Stimulated activated naive CD8-positive, alpha-beta T cell treated with anti-CD3 and anti-CD28 coated beads, Interleukin-15, Interleukin-2, amounts not matched to agents 100 U/mL and 50 U/mL, for 24 hours (primary cell): ENCODE measurements around the gene DSCAML1.
"Not testable (repeated sequence)": the region's sequence is repeated elsewhere in the genome, so short reads cannot be mapped to it uniquely, and the experiment has no call there.

Experiments used
- ATAC-seq: fragments of 150-1000 bp; cut with Tn5 transposase; one replicate; pipeline ENCODE4 v1.10.0; 2021
- DNase-seq: peaks from one replicate; pipeline ENCODE4 v3.0.0; 2021

The DSCAML1 gene

DNA sequence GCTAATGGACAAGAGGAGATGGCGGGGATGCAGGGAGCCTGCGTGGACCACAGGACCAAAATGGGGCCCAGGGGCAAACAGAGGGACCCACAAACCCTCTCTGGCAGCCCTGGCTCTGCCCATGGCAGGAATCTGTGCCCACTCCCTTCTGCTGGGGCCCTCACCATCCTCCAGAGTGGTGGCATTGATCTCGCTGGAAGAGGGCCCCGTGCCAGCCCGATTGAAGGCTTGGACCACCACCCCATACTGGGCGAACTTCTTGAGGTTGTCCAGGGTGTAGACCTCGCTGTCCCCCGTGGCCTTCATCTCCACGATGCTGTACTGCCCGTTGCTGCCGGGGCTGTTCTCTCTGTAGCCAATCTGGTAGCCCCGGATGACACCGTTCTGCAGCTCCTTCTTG lies 332.2 kb downstream of the DSCAML1 start:
- DNase-seq: no peak
- no peak for ATAC-seq

DNA sequence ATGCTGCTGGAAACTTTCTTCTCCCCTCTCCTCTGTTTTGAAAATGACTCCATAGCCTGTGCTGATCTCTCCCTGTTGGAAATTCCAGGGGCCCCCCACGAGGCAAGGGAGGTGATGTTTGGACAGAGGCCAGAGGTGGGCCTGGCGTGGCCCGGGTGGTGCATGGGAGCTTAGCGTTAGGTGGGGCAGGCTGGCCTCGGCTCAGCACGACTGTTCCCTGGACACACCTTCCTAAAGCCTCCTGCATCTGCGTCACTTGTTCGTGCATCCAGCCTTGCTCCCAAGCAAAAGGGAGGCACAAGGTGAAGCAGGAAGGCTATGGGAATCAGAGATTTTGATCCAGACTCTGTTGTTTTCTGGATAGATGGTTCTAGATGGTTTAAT lies 334.2 kb downstream of the DSCAML1 start:
- ATAC-seq (no peak), DNase-seq (no peak)

DNA sequence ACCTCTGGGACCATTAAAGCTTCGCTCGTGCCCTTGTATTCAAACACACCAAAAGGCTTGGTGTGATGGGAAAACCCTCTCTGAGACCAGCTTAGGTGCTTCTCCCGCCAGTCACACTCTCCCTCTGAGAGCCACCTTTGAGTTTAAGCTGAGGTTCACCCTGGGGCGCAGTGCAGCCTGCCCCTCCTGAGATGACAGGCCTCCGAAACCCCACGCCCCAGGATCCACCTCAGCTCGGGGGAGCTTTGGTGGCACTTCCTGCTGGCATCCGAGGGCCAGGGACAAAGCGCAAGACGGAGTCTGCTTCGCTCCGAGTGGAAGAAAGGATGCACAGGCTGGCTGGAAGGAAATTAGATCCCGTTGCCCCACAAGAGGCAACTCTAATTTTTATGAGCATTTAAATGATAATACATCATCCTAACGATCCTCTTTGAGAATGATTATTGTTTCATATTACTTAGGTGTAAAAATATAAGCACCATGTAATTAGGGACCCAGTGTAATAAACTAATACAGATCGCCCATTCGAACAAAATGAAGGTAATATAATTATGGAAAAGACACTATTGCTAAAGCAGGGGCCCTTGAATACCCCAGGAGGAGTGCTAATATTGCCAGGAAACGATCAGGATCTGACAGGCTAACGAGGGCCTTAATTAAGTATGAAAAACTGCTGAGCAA lies 334.7 kb downstream of the DSCAML1 start:
- no peak for ATAC-seq
- DNase-seq: no peak

DNA sequence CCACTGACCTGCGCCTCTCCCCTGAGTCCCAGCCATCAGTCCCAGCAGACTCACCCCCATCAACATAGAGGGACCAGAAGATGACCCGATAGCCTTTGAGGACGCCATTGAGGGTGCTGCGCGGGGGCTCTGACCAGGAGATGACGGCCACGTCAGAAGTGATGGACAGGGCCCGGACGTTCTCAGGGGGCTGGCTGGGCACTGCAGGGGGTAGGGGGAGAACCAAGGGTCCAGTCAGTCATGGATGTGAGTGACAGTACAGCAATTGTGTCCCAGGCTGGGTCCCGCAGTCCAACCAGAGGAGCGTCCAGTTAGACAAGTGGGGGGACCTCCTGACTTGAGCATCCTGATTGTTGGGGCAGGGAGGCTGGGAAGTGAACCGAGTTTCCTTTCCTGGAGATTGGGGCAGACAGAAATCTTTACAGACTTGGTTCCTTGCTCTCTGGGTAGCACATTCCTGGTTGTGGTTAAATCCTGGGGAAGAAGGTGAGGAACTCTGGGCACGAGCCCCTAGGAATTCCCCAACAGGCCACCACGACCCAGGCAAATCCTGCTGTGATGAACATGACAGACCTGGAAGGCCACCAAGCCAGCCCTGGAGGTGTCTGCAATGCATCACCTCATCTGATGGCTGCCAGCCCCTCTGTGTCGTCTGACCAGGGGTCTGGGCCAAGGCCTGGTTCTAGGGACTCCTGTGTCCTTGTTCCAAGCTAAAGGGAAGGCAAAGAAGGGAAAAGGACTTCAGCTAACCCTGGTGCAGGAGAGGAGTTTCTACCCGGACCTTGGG lies 335.4 kb downstream of the DSCAML1 start:
- no peak for ATAC-seq
- DNase-seq: no peak

- no peak for DNase-seq
- no peak for ATAC-seq
Measured at GRCh38 chr11:117459979-117460300, 337.1 kb downstream of the DSCAML1 start.

DNA sequence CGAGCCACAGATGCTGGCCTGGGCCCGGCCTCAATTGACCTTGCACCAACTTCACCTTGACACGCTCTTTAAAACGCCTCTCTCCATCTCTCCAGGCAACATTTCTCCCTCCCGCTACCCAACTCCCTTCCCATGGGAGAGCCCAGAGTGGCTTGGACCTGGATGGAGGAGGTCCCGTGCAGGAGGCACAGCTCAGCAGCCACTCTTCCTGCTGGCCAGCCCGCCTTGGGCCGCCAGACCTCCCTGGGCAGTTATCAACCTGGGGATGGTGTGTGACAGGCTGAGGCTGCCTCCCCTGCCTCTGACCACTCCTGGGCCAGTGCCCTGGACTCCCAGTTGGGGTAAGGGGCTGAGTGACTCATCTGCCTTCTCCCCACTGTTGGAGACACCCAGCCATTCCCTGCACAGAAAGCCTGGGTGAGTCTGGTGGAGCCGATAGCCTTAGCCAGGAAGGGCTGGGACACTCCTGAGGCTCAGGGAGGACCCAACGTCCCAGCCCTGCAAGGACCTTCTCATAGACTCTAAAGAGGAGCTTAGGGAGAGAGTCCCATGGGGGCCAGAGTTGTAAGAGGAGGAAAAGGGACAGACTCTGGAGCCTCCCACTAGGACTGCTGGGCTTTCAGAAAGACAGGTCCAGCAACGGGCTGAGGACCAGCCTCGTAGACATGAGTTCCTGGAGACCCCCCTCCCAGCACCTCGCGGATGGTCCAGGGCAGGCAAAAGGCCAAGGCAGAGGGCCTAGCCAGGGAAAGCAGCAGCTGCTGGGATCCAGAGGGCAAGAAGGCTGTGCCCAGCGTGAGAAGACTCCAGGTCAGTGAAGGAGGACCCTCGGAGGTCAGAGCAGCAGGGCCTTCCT lies 337.7 kb downstream of the DSCAML1 start:
- ATAC-seq (no peak), DNase-seq (no peak)

- DNase-seq (peak; percentile 54), ATAC-seq (peak; percentile 59)
Measured at GRCh38 chr11:117458275-117459122, 338.5 kb downstream of the DSCAML1 start.

GRCh38 chr11:117457835-117458234 lies 339.2 kb downstream of the DSCAML1 start:
- DNase-seq (no peak), ATAC-seq (no peak)

GRCh38 chr11:117457031-117457785 lies 339.8 kb downstream of the DSCAML1 start:
- ATAC-seq: no peak
- no peak for DNase-seq

DNA sequence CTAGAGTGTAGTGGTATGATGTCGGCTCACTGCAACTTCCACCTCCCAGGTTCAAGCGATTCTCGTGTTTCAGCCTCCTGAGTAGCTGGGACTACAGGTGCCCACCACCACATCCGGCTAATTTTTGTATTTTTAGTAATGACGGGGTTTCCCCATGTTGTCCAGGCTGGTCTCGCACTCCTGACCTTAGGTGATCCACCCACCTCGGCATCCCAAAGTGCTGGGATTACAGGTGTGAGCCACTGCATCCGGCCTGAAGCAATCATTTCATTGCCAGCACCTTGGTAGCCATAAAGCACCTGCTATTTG lies 340.3 kb downstream of the DSCAML1 start:
- not testable (repeated sequence) for ATAC-seq

GRCh38 chr11:117456027-117456720 lies 340.8 kb downstream of the DSCAML1 start:
- DNase-seq (peak; percentile 19), ATAC-seq (peak; percentile 88)

More for the DNA sequence above, 340.3 kb downstream of the DSCAML1 start:
- DNase-seq: not testable (repeated sequence)

DNA sequence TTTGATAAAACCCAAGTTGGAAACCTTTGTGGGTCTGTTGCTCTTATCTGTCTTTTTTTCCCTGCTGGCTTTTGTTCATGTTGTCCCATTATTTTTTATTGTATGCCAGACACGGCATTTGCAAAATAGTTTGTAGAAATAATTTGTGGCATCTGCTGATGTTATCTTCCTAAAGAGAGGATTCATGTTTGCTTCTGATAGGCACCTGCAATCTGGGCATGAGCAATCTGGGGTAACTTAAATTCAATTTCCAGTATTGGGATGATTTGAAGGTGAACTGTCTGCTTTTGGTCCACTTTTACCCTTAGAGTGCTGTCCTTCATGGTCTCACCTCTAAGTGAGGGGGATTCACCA lies 342.5 kb downstream of the DSCAML1 start:
- ATAC-seq (no peak), DNase-seq (no peak)

- ATAC-seq (no peak), DNase-seq (no peak)
Measured at GRCh38 chr11:117453886-117454563, 343.0 kb downstream of the DSCAML1 start.

- no peak for ATAC-seq
- DNase-seq: no peak
Measured at GRCh38 chr11:117449111-117449693, 347.8 kb downstream of the DSCAML1 start.

DNA sequence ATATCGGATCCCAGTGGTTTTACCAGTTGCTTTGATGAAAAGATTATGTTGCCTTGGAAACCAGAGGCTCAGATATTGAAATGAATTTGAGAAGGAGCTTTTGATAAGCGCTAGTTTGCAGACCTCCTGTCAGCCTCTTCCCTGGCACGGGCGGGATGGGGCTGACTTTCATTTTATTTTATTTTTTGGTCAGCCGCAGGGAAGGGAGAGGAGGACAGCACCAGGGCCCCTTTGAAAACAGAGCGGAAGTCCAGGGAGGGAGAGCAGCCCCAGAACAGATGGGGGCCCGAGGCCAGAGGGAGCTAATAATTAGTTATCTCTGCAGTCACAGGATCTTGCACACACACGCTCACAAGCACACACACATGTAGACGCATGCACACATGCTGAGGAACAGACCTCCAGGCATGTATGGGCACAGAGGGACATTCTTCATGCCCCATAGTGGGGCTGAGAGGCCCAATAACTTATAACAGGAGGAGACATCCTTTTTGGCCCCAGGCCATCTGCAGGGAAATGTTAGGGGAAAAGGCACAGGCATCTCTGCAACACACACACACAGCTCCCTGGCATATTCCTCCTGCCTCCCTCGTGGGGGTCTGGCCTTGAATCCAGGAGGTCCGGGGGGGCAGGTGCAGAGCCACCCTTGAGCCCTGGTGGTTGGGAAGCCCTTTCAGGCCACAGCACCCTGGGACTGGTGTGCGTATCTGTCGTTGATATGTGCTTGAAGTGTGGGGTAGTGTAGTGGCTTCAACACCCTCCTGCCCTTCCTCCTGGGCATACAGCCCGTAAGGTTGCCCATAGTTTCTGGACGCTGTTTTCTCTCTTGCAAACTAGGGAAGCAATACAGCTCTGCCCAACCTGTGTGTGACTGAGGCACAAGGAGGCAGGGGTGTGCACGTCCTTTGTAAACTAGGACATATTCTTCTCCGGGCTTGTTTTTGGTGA lies 352.0 kb downstream of the DSCAML1 start:
- ATAC-seq: no peak
- DNase-seq: no peak

DNA sequence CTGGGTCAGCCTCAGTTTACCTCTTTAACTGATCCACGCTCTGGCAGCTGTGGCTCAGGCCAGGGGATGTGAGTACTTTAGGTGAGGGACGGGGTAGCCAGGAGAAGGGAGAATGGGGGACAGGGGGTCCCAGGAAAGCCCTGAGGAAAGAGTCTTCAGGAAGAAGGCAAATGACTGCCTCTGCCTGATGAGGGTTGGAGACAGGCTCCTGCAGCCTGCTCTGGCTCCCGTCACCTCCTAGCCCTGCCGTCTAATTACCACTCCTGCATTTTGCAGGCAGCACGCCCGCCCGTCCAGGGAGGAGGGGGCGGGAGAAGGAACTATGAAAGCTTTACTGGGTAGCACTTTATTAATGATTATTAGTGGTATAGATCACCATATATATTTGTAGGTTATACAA lies 352.8 kb downstream of the DSCAML1 start:
- DNase-seq (no peak), ATAC-seq (no peak)

GRCh38 chr11:117443266-117444186 lies 353.5 kb downstream of the DSCAML1 start:
- DNase-seq (peak; percentile 22), ATAC-seq (peak; percentile 48)

DNA sequence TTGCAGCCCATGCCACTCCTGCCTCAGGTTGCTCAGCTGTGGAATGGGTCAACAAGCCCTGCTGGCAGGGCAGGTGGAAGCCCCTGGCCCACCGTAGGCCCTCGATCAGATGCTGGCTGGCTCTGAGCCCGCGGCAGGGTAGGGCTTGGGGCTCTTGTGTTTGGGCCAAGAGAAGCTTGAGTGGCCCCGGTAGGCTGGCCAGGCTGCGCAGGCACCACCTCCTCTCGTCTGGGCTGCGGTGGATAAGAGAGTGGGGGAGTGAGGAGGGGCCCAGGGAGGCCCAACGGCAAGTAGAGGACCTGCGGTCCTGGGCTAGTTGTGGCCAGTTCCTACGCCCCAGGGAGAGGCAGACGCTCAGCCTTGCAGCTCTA lies 354.2 kb downstream of the DSCAML1 start:
- ATAC-seq: no peak
- no peak for DNase-seq
